SK-N-SH (cell line): Measurements from ENCODE around the gene ZBED4. TPM values are rescaled to one million over a fixed set of nuclear protein-coding genes. Genes with fewer than 3 reads are reported as not detected.

ENCODE experiments used
- CTCF ChIA-PET: fragments of 300-600, 350-600 bp; formaldehyde crosslinking; extraction: SDS; loops from one replicate; lab custom pipeline; 2021; lab: Yijun Ruan, JAX
- POLR2A ChIA-PET: fragments of 350-600 bp; sonication (Branson Sonifier 250); formaldehyde crosslinking; extraction: SDS; loops from one replicate; lab custom pipeline; 2020; ENCODE audit warnings: antibody characterized with exemption, inconsistent platforms; lab: Yijun Ruan, JAX
- DNase-seq: peaks from one replicate; pipeline ENCODE4 v3.0.0; 2012
- H2AFZ ChIP-seq: fragments of 200-600 bp; sonication (generic); 2 replicates; pipeline ENCODE4 v1.8.1; 2016; ENCODE audit warnings: antibody characterized with exemption, mild to moderate bottlenecking, low read depth
- H3F3A ChIP-seq: fragments of 200-600 bp; sonication (generic); replicated peaks from 2 replicates; pipeline ENCODE3; 2016; ENCODE audit warnings: antibody characterized with exemption, mild to moderate bottlenecking; ENCODE audit not compliant: insufficient read depth
- H3K27ac ChIP-seq, 2 experiments: fragments of 200-500 bp in 1 of 2; fragments of 200-600 bp in 1 of 2; sonication (Bioruptor generic) in 1 of 2; sonication (generic), shearing (Covaris generic) in 1 of 2; 2 replicates each; pipeline versions ENCODE4 v1.5.1 to v1.6.1; 2014 to 2016; ENCODE audit warnings: low read depth in 2 of 2, inconsistent platforms in 1 of 2, low read length in 1 of 2, mild to moderate bottlenecking in 1 of 2, mixed read lengths in 1 of 2
- H3K27me3 ChIP-seq: fragments of 200-600 bp; sonication (generic), shearing (Covaris generic); 2 replicates; pipeline ENCODE4 v1.6.1; 2016; ENCODE audit warnings: mixed run types; ENCODE audit not compliant: insufficient read depth
- H3K36me3 ChIP-seq, 2 experiments: fragments of 200-500 bp in 1 of 2; fragments of 200-600 bp in 1 of 2; sonication (Bioruptor generic) in 1 of 2; sonication (generic) in 1 of 2; replicated peaks in 1 of 2; 2 replicates each; pipeline versions ENCODE3 to v1.5.1; 2014 to 2016; ENCODE audit warnings: low read length in 1 of 2, mild to moderate bottlenecking in 1 of 2; ENCODE audit not compliant: insufficient read depth in 2 of 2, control insufficient read depth in 1 of 2
- H3K4me1 ChIP-seq, 2 experiments: fragments of 200-500 bp in 1 of 2; fragments of 200-600 bp in 1 of 2; sonication (Bioruptor generic) in 1 of 2; sonication (generic), shearing (Covaris generic) in 1 of 2; 2 replicates each; pipeline versions ENCODE4 v1.5.1 to v1.6.1; 2014 to 2016; ENCODE audit warnings: low read depth in 1 of 2, low read length in 1 of 2, mixed run types in 1 of 2; ENCODE audit not compliant: insufficient read depth in 2 of 2, control insufficient read depth in 1 of 2
- H3K4me2 ChIP-seq: fragments of 200-600 bp; sonication (generic), shearing (Covaris generic); 2 replicates; pipeline ENCODE4 v1.6.1; 2017; ENCODE audit warnings: mixed run types
- H3K4me3 ChIP-seq, 2 experiments: fragments of 200-500 bp in 1 of 2; fragments of 200-600 bp in 1 of 2; sonication (Bioruptor generic) in 1 of 2; sonication (generic), shearing (Covaris generic) in 1 of 2; 2 replicates each; pipeline versions ENCODE4 v1.5.1 to v1.8.1; 2014 to 2016; ENCODE audit warnings: low read depth in 2 of 2, inconsistent platforms in 1 of 2, low read length in 1 of 2, mild to moderate bottlenecking in 1 of 2, mixed read lengths in 1 of 2, moderate library complexity in 1 of 2
- H3K79me2 ChIP-seq: fragments of 200-600 bp; sonication (generic); 2 replicates; pipeline ENCODE4 v1.8.1; 2017; ENCODE audit warnings: mild to moderate bottlenecking; ENCODE audit not compliant: insufficient read depth
- H3K9ac ChIP-seq: fragments of 200-600 bp; sonication (generic); 2 replicates; pipeline ENCODE4 v1.6.1; 2017; ENCODE audit warnings: mixed run types
- H3K9me2 ChIP-seq: fragments of 200-600 bp; sonication (generic); 2 replicates; pipeline ENCODE4 v1.6.1; 2017; ENCODE audit warnings: mixed run types
- H3K9me3 ChIP-seq: fragments of 200-600 bp; sonication (generic); 2 replicates; pipeline ENCODE4 v1.6.1; 2017; ENCODE audit warnings: mixed run types, mild to moderate bottlenecking, moderate library complexity
- H4K20me1 ChIP-seq: fragments of 200-600 bp; sonication (generic); 2 replicates; pipeline ENCODE4 v1.6.1; 2017; ENCODE audit warnings: mild to moderate bottlenecking, mixed run types; ENCODE audit not compliant: insufficient read depth
- CHD2 ChIP-seq: fragments of 150-350 bp; IDR thresholded peaks from 2 replicates; pipeline ENCODE4 v1.6.1; 2018; ENCODE audit warnings: low read length; ENCODE audit not compliant: partially characterized antibody
- FOSL2 ChIP-seq: IDR thresholded peaks from 2 replicates; pipeline ENCODE4 v1.4.0; 2012; ENCODE audit warnings: low read depth, mild to moderate bottlenecking, moderate library complexity, borderline replicate concordance
- FOXJ3 ChIP-seq: sonication (generic); formaldehyde crosslinking; IDR thresholded peaks from 2 replicates; pipeline ENCODE4 v1.5.1; 2020; ENCODE audit warnings: mild to moderate bottlenecking, missing genetic modification reagents
- FOXM1 ChIP-seq: IDR thresholded peaks from 2 replicates; pipeline ENCODE4 v1.4.0; 2012; ENCODE audit warnings: low read depth, mild to moderate bottlenecking
- MEF2A ChIP-seq: IDR thresholded peaks from 2 replicates; pipeline ENCODE4 v1.4.0; 2012; ENCODE audit warnings: low read depth, borderline replicate concordance
- MXI1 ChIP-seq: IDR thresholded peaks from 2 replicates; pipeline ENCODE4 v1.6.1; 2012; ENCODE audit warnings: mild to moderate bottlenecking, low read depth, low read length, improper control_type of control experiment
- POLR2AphosphoS5 ChIP-seq: IDR thresholded peaks from 2 replicates; pipeline ENCODE4 v1.6.1; 2012; ENCODE audit warnings: low read depth, low read length
- RFX5 ChIP-seq: IDR thresholded peaks from 2 replicates; pipeline ENCODE4 v1.6.1; 2012; ENCODE audit warnings: mild to moderate bottlenecking, improper control_type of control experiment, low read length
- RXRA ChIP-seq: IDR thresholded peaks from 2 replicates; pipeline ENCODE4 v1.4.0; 2012; ENCODE audit warnings: low read depth, mild to moderate bottlenecking, borderline replicate concordance
- SIN3A ChIP-seq: IDR thresholded peaks from 2 replicates; pipeline ENCODE4 v1.6.1; 2012; ENCODE audit warnings: low read depth, mild to moderate bottlenecking, low read length, moderate library complexity, borderline replicate concordance
- SMC3 ChIP-seq: IDR thresholded peaks from 2 replicates; pipeline ENCODE4 v1.6.1; 2012; ENCODE audit warnings: low read depth, low read length, improper control_type of control experiment
- TCF12 ChIP-seq: IDR thresholded peaks from 2 replicates; pipeline ENCODE4 v1.4.0; 2012
- TEAD4 ChIP-seq: IDR thresholded peaks from 2 replicates; pipeline ENCODE4 v1.4.0; 2012; ENCODE audit warnings: mild to moderate bottlenecking, borderline replicate concordance; ENCODE audit not compliant: insufficient read depth
- WGBS: methylation state at CpG from one replicate; pipeline ENCODE4 v1.1.6; 2017; ENCODE audit warnings: low lambda C conversion rate; 5-methylcytosine and 5-hydroxymethylcytosine counted together
- polyA plus RNA-seq, 3 experiments: library from polyadenylated mRNA; depleted of rRNA; stranded (reverse); fragments of >200 nt; gene quantifications; 2 replicates each; pipeline ENCODE4 v1.2.3, GENCODE V29; 2012

The ZBED4 gene
- polyA plus RNA-seq, 1 of the 3 experiments (the other 2 are of a cell fraction) = 7.9 TPM

DNA sequence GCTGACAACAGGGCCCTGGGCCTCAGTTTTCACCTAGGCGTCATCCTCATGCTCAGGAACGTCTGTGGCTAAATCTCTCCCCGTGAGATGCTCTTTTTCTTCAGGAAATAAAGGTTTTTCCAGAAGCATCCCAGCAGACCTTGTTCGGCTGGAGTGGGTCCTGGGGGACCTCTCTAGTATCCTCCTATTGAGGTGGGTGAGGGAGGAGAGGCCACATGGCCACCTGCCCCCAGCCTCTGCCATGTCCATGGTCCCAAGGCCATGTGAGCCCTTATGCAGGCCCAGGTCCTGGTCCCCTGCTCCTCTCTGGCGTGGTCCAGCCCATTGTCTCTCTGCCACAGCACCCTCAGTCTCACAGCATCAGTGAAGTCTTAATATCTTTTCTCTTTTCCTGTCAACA is 42.6 kb downstream of the ZBED4 start:
- no peak overlapping the region for H3K27ac ChIP-seq
- H3K4me1 ChIP-seq = peaks cover 0 to 8% of the 10 kb centered on the region in 2 experiments; a peak in 1 of 4 replicates
- DNase-seq = no peak
- no peaks in the 10 kb centered on the region for H3K9me2 ChIP-seq
- H2AFZ ChIP-seq = no peak overlapping the region
- H3F3A ChIP-seq = no peaks in the 10 kb centered on the region
- no peaks in the 10 kb centered on the region for H3K27me3 ChIP-seq
- peaks cover 12 to 24% of the 10 kb centered on the region in 2 experiments for H3K36me3 ChIP-seq
- TF ChIP-seq POLR2AphosphoS5 (no peak), SIN3A (no peak), MEF2A (no peak), CHD2 (no peak), RXRA (no peak)
- no peak overlapping the region for H3K4me2 ChIP-seq
- ChIA-PET CTCF (no interaction called here), POLR2A (no interaction called here)
- no peak overlapping the region for H3K4me3 ChIP-seq
- peaks cover under 1% of the 10 kb centered on the region; the same call in 1 of the 2 replicates for H3K79me2 ChIP-seq
- no peak overlapping the region for H3K9ac ChIP-seq
- H4K20me1 ChIP-seq = 0 out of 2 replicates have a peak, but pooled peaks cover 2% of the 10 kb centered on the region
- WGBS = 100% methylated on average over 4 of the region's 5 CpGs
- H3K9me3 ChIP-seq = no peaks in the 10 kb centered on the region

DNA sequence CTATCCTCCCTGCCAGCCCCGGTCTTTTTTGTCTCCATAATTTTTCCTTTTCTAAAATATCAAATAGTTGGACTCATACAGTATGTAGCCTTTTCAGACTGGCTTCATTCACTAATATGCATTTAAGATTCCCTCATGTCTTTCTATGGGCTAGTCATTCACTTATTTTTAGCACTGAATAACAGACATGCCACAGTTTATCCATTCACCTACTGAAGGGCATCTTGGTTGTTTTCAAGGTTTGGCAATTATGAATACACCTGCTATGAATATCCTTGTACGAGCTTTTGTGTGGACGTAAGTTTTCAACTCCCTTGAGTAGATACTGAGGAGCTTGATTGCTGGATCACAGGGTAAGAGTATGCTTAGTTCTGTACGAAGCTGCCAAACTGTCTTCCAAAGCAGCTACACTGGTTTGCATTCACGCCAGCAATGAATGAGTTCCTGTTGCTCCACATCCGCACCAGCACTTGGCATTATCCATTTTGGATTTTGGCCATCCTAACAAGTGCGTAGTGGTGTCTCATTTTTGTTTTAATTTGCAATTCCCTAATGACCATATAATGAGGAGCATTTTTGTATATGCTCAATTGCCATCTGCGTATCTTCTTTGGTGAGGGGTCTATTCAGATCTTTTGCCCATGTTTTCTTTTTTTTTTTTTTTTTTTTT is 43.5 kb downstream of the ZBED4 start:
- no peak overlapping the region for H3K9ac ChIP-seq
- H3K79me2 ChIP-seq = no peaks in the 10 kb centered on the region
- peaks cover 0 to 11% of the 10 kb centered on the region in 2 experiments; a peak in 1 of 4 replicates for H3K4me1 ChIP-seq
- 0 out of 2 replicates have a peak, but pooled peaks cover 2% of the 10 kb centered on the region for H4K20me1 ChIP-seq
- no peak overlapping the region for H3K4me3 ChIP-seq
- DNase-seq = no peak
- no peaks in the 10 kb centered on the region for H3K9me2 ChIP-seq
- CTCF ChIA-PET = interaction anchor here (0.6 kb wide), 1 partner anchor 133 kb away, joined by 3 read pairs; no protein-coding TSS in a partner anchor
- no peaks in the 10 kb centered on the region for H3K27me3 ChIP-seq
- no peak for TF ChIP-seq FOXM1
- no peak for TF ChIP-seq RFX5
- no peak for TF ChIP-seq TCF12
- TF ChIP-seq SMC3 = no peak
- TF ChIP-seq FOXJ3 (CRISPR knock-in tag) = no peak
- no peak for TF ChIP-seq POLR2AphosphoS5
- no peak for TF ChIP-seq FOSL2
- TF ChIP-seq MXI1 = no peak
- no peak for TF ChIP-seq TEAD4
- TF ChIP-seq SIN3A = no peak
- no peaks in the 10 kb centered on the region for H3K9me3 ChIP-seq
- no peak overlapping the region for H3K27ac ChIP-seq
- H3F3A ChIP-seq = no peaks in the 10 kb centered on the region
- H3K4me2 ChIP-seq = no peak overlapping the region
- H3K36me3 ChIP-seq = peaks cover 9 to 23% of the 10 kb centered on the region in 2 experiments
- POLR2A ChIA-PET = no interaction called here
- over 99% methylated on average over 8 of the region's 8 CpGs for whole genome bisulfite sequencing
- H2AFZ ChIP-seq = no peak overlapping the region
